Measurements from ENCODE around the gene SMPD3. TPM values are rescaled to one million over a fixed set of nuclear protein-coding genes. Genes with fewer than 3 reads are reported as not detected.

The SMPD3 gene
- total and polyA plus RNA-seq, 9 of the 15 experiments (the other 6 are each of a cell fraction or from before 2014, with no cell fraction given): 0.03 to 1.2 (median 0.18) TPM

GRCh38 chr16:68448360-68448970 lies at the start of gene SMPD3 (continued):
- no peak for TF ChIP-seq ZKSCAN8 (CRISPR knock-in tag; IDR thresholded peaks at IDR 0.05)
- TF ChIP-seq NR0B1 (IDR thresholded peaks at IDR 0.05; ENCODE audit: partially characterized antibody): no peak
- TF ChIP-seq CEBPG (CRISPR knock-in tag; IDR thresholded peaks at IDR 0.05): no peak
- TF ChIP-seq CEBPG (tag; conservative IDR thresholded peaks at IDR 0.05 in 1 of 2, IDR thresholded peaks at IDR 0.05 in 1 of 2): no peak
- TF ChIP-seq ZNF143 (CRISPR knock-in tag; IDR thresholded peaks at IDR 0.05): peak; percentile 86
- peak; percentile 76 for TF ChIP-seq RFX1 (IDR thresholded peaks at IDR 0.05)
- no peak for TF ChIP-seq MCM2 (IDR thresholded peaks at IDR 0.05; ENCODE audit: low read depth)
- TF ChIP-seq FOSL1 (tag; conservative IDR thresholded peaks at IDR 0.05): no peak
- TF ChIP-seq POLR2G (IDR thresholded peaks at IDR 0.05; ENCODE audit: low read depth, low read length): no peak
- TF ChIP-seq GABPA (tag; conservative IDR thresholded peaks at IDR 0.05; ENCODE audit: low read depth): no peak
- TF ChIP-seq ATF1 (CRISPR knock-in tag; IDR thresholded peaks at IDR 0.05): no peak
- TF ChIP-seq ATF1 (tag; IDR thresholded peaks at IDR 0.05): peak; percentile 67; the same call in 1 of the 2 replicates
- peak; percentile 88 for TF ChIP-seq ZNF766 (CRISPR knock-in tag; conservative IDR thresholded peaks at IDR 0.05)
- peak; percentile 90 for TF ChIP-seq EHMT2 (IDR thresholded peaks at IDR 0.05)
- no peak for TF ChIP-seq GTF2A2 (tag; IDR thresholded peaks at IDR 0.05)
- TF ChIP-seq PHF8 (IDR thresholded peaks at IDR 0.05; ENCODE audit: borderline replicate concordance, low read length): no peak
- TF ChIP-seq CUX1 (CRISPR knock-in tag; IDR thresholded peaks at IDR 0.05): no peak
- TF ChIP-seq ZNF512 (tag; IDR thresholded peaks at IDR 0.05): no peak
- no peak for TF ChIP-seq XRCC4 (IDR thresholded peaks at IDR 0.05; ENCODE audit: extremely low read depth, insufficient read depth, insufficient read length)
- TF ChIP-seq SRF (CRISPR knock-in tag; IDR thresholded peaks at IDR 0.05): peak in 1 of 2 experiments; percentile 38; a peak in 1 of 4 replicates
